IMR-90 (cell line): ENCODE measurements around the gene CGRRF1. TPM values are rescaled to one million over a fixed set of nuclear protein-coding genes. Genes with fewer than 3 reads are reported as not detected.

Experiments used
- ATAC-seq: fragments of 200-7000 bp; cut with Tn5 transposase; 2 replicates; pipeline ENCODE4 v1.9.1; 2020; ENCODE audit warnings: low read depth, mild to moderate bottlenecking, moderate library complexity
- BruUV-seq: library from RNA; stranded (reverse); fragments of 400-500 nt; replicated peaks from 2 replicates; lab custom pipeline; 2021; lab: Mats Ljungman, UMichigan
- CTCF ChIA-PET: fragments of 300-600 bp; formaldehyde crosslinking; extraction: SDS; loops from one replicate; lab custom pipeline; 2021; ENCODE audit warnings: antibody characterized with exemption; lab: Yijun Ruan, JAX
- POLR2A ChIA-PET: fragments of 300-600 bp; sonication (Branson Sonifier 250); formaldehyde crosslinking; loops from one replicate; lab custom pipeline; 2022; ENCODE audit warnings: antibody characterized with exemption; ENCODE audit not compliant: unreplicated experiment; lab: Charles Lee
- DNase-seq: peaks from one replicate; pipeline ENCODE4 v3.0.0; 2013
- H2AFZ ChIP-seq: replicated peaks from 2 replicates; pipeline ENCODE3; 2013; ENCODE audit warnings: low read length, mild to moderate bottlenecking; ENCODE audit not compliant: poor library complexity
- H2AK5ac ChIP-seq: 2 replicates; pipeline ENCODE4 v1.6.1; 2013; ENCODE audit warnings: low read depth, low read length, inconsistent platforms
- H2AK9ac ChIP-seq: replicated peaks from 2 replicates; pipeline ENCODE3; 2013; ENCODE audit warnings: mild to moderate bottlenecking, low read depth, low read length, moderate library complexity; ENCODE audit not compliant: poor library complexity
- H2BK120ac ChIP-seq: 2 replicates; pipeline ENCODE4 v1.6.1; 2013; ENCODE audit warnings: low read depth, low read length, inconsistent platforms
- H2BK15ac ChIP-seq: 3 replicates; pipeline ENCODE4 v1.6.1; 2013; ENCODE audit warnings: low read depth, low read length, inconsistent platforms
- H2BK20ac ChIP-seq: 2 replicates; pipeline ENCODE4 v1.6.1; 2013; ENCODE audit warnings: low read depth, mild to moderate bottlenecking, inconsistent platforms, low read length, moderate library complexity
- H2BK5ac ChIP-seq: 2 replicates; pipeline ENCODE4 v1.6.1; 2013; ENCODE audit warnings: mild to moderate bottlenecking, low read depth, low read length, inconsistent platforms; ENCODE audit not compliant: poor library complexity, severe bottlenecking
- H3K14ac ChIP-seq: replicated peaks from 2 replicates; pipeline ENCODE4 v1.6.1; 2013; ENCODE audit warnings: low read depth, low read length, inconsistent platforms
- H3K18ac ChIP-seq: 2 replicates; pipeline ENCODE4 v1.6.1; 2013; ENCODE audit warnings: low read depth, low read length, control low read depth
- H3K23ac ChIP-seq: 2 replicates; pipeline ENCODE4 v1.6.1; 2013; ENCODE audit warnings: low read depth, low read length, inconsistent platforms
- H3K27ac ChIP-seq: 2 replicates; pipeline ENCODE4 v1.5.1; 2013; ENCODE audit warnings: mild to moderate bottlenecking, control low read depth, low read length; ENCODE audit not compliant: insufficient read depth
- H3K27me3 ChIP-seq: 2 replicates; pipeline ENCODE4 v1.6.1; 2013; ENCODE audit warnings: low read length; ENCODE audit not compliant: control insufficient read depth, insufficient read depth
- H3K36me3 ChIP-seq: 2 replicates; pipeline ENCODE4 v1.6.1; 2013; ENCODE audit warnings: low read length, mixed read lengths; ENCODE audit not compliant: control insufficient read depth, insufficient read depth
- H3K4ac ChIP-seq: 2 replicates; pipeline ENCODE4 v1.6.1; 2013; ENCODE audit warnings: low read depth, low read length, inconsistent platforms
- H3K4me1 ChIP-seq: 2 replicates; pipeline ENCODE4 v1.6.1; 2013; ENCODE audit warnings: low read length, mixed read lengths; ENCODE audit not compliant: control insufficient read depth, insufficient read depth
- H3K4me2 ChIP-seq: 2 replicates; pipeline ENCODE4 v1.6.1; 2013; ENCODE audit warnings: low read depth, mild to moderate bottlenecking, control low read depth, low read length, moderate library complexity
- H3K4me3 ChIP-seq: 2 replicates; pipeline ENCODE4 v1.5.1; 2013; ENCODE audit warnings: low read depth, mild to moderate bottlenecking, control low read depth, low read length, moderate library complexity; ENCODE audit not compliant: insufficient read depth
- H3K56ac ChIP-seq: 2 replicates; pipeline ENCODE4 v1.6.1; 2013; ENCODE audit warnings: low read length, inconsistent platforms; ENCODE audit not compliant: insufficient read depth; ENCODE audit errors: extremely low read depth
- H3K79me1 ChIP-seq, 2 experiments: 2 replicates each; pipeline ENCODE4 v1.6.1; 2013; ENCODE audit warnings: low read length in 2 of 2, inconsistent platforms in 1 of 2, low read depth in 1 of 2
- H3K9ac ChIP-seq: 2 replicates; pipeline ENCODE4 v1.6.1; 2013; ENCODE audit warnings: low read depth, low read length, control low read depth
- H3K9me1 ChIP-seq: 2 replicates; pipeline ENCODE4 v1.6.1; 2013; ENCODE audit warnings: low read length, inconsistent platforms; ENCODE audit not compliant: insufficient read depth
- H3K9me3 ChIP-seq: 2 replicates; pipeline ENCODE4 v1.6.1; 2013; ENCODE audit warnings: low read length; ENCODE audit not compliant: control insufficient read depth, insufficient read depth
- H4K20me1 ChIP-seq: 2 replicates; pipeline ENCODE4 v1.6.1; 2013; ENCODE audit warnings: low read length, inconsistent platforms; ENCODE audit not compliant: insufficient read depth
- H4K5ac ChIP-seq: 2 replicates; pipeline ENCODE4 v1.6.1; 2013; ENCODE audit warnings: mild to moderate bottlenecking, low read depth, low read length, control low read depth
- H4K8ac ChIP-seq, 2 experiments: 2 replicates each; pipeline ENCODE4 v1.6.1; 2013; ENCODE audit warnings: low read depth in 2 of 2, low read length in 2 of 2, control low read depth in 1 of 2, inconsistent platforms in 1 of 2
- H4K91ac ChIP-seq: 2 replicates; pipeline ENCODE4 v1.6.1; 2013; ENCODE audit warnings: low read depth, low read length, inconsistent platforms; ENCODE audit not compliant: insufficient read depth
- BHLHE40 ChIP-seq: fragments of 150-350 bp; IDR thresholded peaks from 2 replicates; pipeline ENCODE4 v1.6.1; 2016; ENCODE audit warnings: mild to moderate bottlenecking, low read depth, low read length
- CEBPB ChIP-seq: IDR thresholded peaks from 2 replicates; pipeline ENCODE4 v1.6.1; 2012; ENCODE audit warnings: low read depth, low read length, improper control_type of control experiment
- CHD1 ChIP-seq: IDR thresholded peaks from 2 replicates; pipeline ENCODE4 v1.6.1; 2012; ENCODE audit warnings: low read depth, low read length, improper control_type of control experiment
- ELK1 ChIP-seq: fragments of 150-350 bp; IDR thresholded peaks from 2 replicates; pipeline ENCODE4 v1.6.1; 2016; ENCODE audit warnings: low read depth, mild to moderate bottlenecking, low read length, moderate library complexity, borderline replicate concordance
- FOS ChIP-seq: fragments of 150-350 bp; IDR thresholded peaks from 2 replicates; pipeline ENCODE4 v1.6.1; 2016; ENCODE audit warnings: low read depth, low read length
- MAFK ChIP-seq: IDR thresholded peaks from 2 replicates; pipeline ENCODE4 v1.6.1; 2012; ENCODE audit warnings: low read depth, low read length, improper control_type of control experiment
- MAZ ChIP-seq: IDR thresholded peaks from 2 replicates; pipeline ENCODE4 v1.6.1; 2012; ENCODE audit warnings: low read depth, mild to moderate bottlenecking, low read length, improper control_type of control experiment, moderate library complexity, borderline replicate concordance
- MXI1 ChIP-seq: IDR thresholded peaks from 2 replicates; pipeline ENCODE4 v1.6.1; 2012; ENCODE audit warnings: low read depth, mild to moderate bottlenecking, low read length, moderate library complexity, borderline replicate concordance
- NFE2L2 ChIP-seq: fragments of 150-350 bp; IDR thresholded peaks from 2 replicates; pipeline ENCODE4 v1.6.1; 2016; ENCODE audit warnings: low read depth, mild to moderate bottlenecking, low read length
- POLR2A ChIP-seq: IDR thresholded peaks from 2 replicates; pipeline ENCODE4 v1.6.1; 2012; ENCODE audit warnings: mild to moderate bottlenecking, low read depth, low read length
- RAD21 ChIP-seq: IDR thresholded peaks from 2 replicates; pipeline ENCODE4 v1.6.1; 2012; ENCODE audit warnings: low read length, improper control_type of control experiment
- RFX5 ChIP-seq: IDR thresholded peaks from 2 replicates; pipeline ENCODE4 v1.8.0; 2012; ENCODE audit warnings: low read depth, mild to moderate bottlenecking, low read length, moderate library complexity
- SMC3 ChIP-seq: fragments of 150-350 bp; IDR thresholded peaks from 2 replicates; pipeline ENCODE4 v1.6.1; 2016; ENCODE audit warnings: low read depth, mild to moderate bottlenecking, antibody characterized with exemption, low read length, moderate library complexity
- WGBS, 2 experiments: methylation state at CpG; one replicate each; pipeline versions ENCODE4 v1.1.5 to v1.1.7; 2013; ENCODE audit warnings: missing lambda C conversion rate in 2 of 2; ENCODE audit not compliant: insufficient read length in 1 of 2; ENCODE audit errors: extremely low coverage in 2 of 2; 5-methylcytosine and 5-hydroxymethylcytosine counted together
- dilution Hi-C: fragments of 300-500 bp; cut with HindIII; formaldehyde crosslinking; loops from one replicate; pipeline ENCODE4 v1.14.3; 2018; ENCODE audit warnings: low sequenced_read_pairs; ENCODE audit not compliant: unreplicated experiment
- in situ Hi-C: fragments of 300-500 bp; cut with MboI; formaldehyde crosslinking; loops from 3 replicates; pipeline ENCODE4 v1.14.3; 2019; ENCODE audit warnings: low sequenced_read_pairs, inconsistent platforms, mixed read lengths
- intact Hi-C: fragments of 100-400 bp; cut with micrococcal nuclease; formaldehyde crosslinking; loops from 2 replicates; pipeline ENCODE4 v1.10.0; 2022
- polyA plus RNA-seq, 3 experiments: library from polyadenylated mRNA; depleted of rRNA; stranded (reverse); fragments of >200 nt; gene quantifications; 2 replicates each; pipeline ENCODE4 v1.2.3, GENCODE V29; 2012; ENCODE audit warnings: low replicate concordance in 1 of 3
- total RNA-seq: library from RNA; depleted of rRNA; stranded (reverse); fragments of >200 nt; gene quantifications from 2 replicates; pipeline ENCODE4 v1.2.3, GENCODE V29; 2012
- TF ChIP-seq, protein P1 (sequence below): conservative IDR thresholded peaks from 2 replicates; pipeline ENCODE4 v1.5.1; 2012; ENCODE audit warnings: mild to moderate bottlenecking, low read depth, low read length, improper control_type of control experiment

Gene CGRRF1
- total and polyA plus RNA-seq, 2 of the 4 experiments (the other 2 are of a cell fraction) = 6.0 to 13.8 TPM

GRCh38 chr14:54584097-54584496 lies 74.4 kb downstream of the CGRRF1 start:
- Histone ChIP-seq H2BK20ac (no peak overlapping the region), H2AFZ (no peak overlapping the region), H2BK15ac (no peak overlapping the region), H3K36me3 (peaks cover 10% of the 10 kb centered on the region), H3K18ac (no peak overlapping the region), H3K9me3 (no peaks in the 10 kb centered on the region), H4K8ac (no peak overlapping the region), H4K91ac (no peak overlapping the region), H3K9me1 (peaks cover 9% of the 10 kb centered on the region), H3K27me3 (no peaks in the 10 kb centered on the region), H3K23ac (no peak overlapping the region), H2BK120ac (no peak overlapping the region), H3K79me1 (peaks cover 15 to 43% of the 10 kb centered on the region in 2 experiments), H4K20me1 (peaks cover 52% of the 10 kb centered on the region), H2AK9ac (no peak overlapping the region), H3K4me1 (peaks cover 9% of the 10 kb centered on the region), H3K56ac (no peak overlapping the region), H3K4me3 (no peak overlapping the region), H3K9ac (no peak overlapping the region), H2AK5ac (no peak overlapping the region), H3K27ac (no peak overlapping the region), H3K14ac (no peak overlapping the region), H4K5ac (no peak overlapping the region), H3K4ac (no peak overlapping the region), H3K4me2 (no peak overlapping the region), H2BK5ac (no peak overlapping the region)
- ATAC-seq (no peak), DNase-seq (no peak)
- dilution Hi-C loops (no loop called here), intact Hi-C loops (no loop called here), in situ Hi-C loops (no loop called here)
- no CpG with 5 or more reads among the region's 1 CpG for WGBS, 2 experiments
- ChIA-PET POLR2A (no interaction called here), CTCF (no interaction called here)
- no TSS peak for BruUV-seq
- TF ChIP-seq CEBPB (no peak), BHLHE40 (no peak), MAFK (no peak), ELK1 (no peak), RAD21 (no peak), CHD1 (no peak), RFX5 (no peak), POLR2A (no peak), SMC3 (no peak), MXI1 (no peak), FOS (no peak), MAZ (no peak), NFE2L2 (no peak)
- TF ChIP-seq, protein P1, sequence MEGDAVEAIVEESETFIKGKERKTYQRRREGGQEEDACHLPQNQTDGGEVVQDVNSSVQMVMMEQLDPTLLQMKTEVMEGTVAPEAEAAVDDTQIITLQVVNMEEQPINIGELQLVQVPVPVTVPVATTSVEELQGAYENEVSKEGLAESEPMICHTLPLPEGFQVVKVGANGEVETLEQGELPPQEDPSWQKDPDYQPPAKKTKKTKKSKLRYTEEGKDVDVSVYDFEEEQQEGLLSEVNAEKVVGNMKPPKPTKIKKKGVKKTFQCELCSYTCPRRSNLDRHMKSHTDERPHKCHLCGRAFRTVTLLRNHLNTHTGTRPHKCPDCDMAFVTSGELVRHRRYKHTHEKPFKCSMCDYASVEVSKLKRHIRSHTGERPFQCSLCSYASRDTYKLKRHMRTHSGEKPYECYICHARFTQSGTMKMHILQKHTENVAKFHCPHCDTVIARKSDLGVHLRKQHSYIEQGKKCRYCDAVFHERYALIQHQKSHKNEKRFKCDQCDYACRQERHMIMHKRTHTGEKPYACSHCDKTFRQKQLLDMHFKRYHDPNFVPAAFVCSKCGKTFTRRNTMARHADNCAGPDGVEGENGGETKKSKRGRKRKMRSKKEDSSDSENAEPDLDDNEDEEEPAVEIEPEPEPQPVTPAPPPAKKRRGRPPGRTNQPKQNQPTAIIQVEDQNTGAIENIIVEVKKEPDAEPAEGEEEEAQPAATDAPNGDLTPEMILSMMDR = no peak
